H9 (cell line): ENCODE data around the gene AGAP3. TPM values are rescaled to one million over a fixed set of nuclear protein-coding genes. Genes with fewer than 3 reads are reported as not detected.

Experiments
- DNase-seq: peaks from one replicate; pipeline ENCODE4 v3.0.0-alpha.2; 2017
- H2AFZ ChIP-seq: one replicate; pipeline ENCODE4 v1.6.1; 2013; ENCODE audit warnings: mild to moderate bottlenecking, low read length, control low read depth, moderate library complexity
- H2AK5ac ChIP-seq: 2 replicates; pipeline ENCODE4 v1.6.1; 2013; ENCODE audit warnings: low read length, control low read depth, mixed read lengths; ENCODE audit not compliant: insufficient read length
- H2BK120ac ChIP-seq: one replicate; pipeline ENCODE4 v1.6.1; 2013; ENCODE audit warnings: low read depth, mild to moderate bottlenecking, low read length, control low read depth, inconsistent platforms; ENCODE audit not compliant: poor library complexity, severe bottlenecking
- H2BK12ac ChIP-seq: 2 replicates; pipeline ENCODE4 v1.6.1; 2013; ENCODE audit warnings: low read length, control low read depth, mixed read lengths, low read depth; ENCODE audit not compliant: insufficient read length
- H2BK15ac ChIP-seq: 2 replicates; pipeline ENCODE4 v1.6.1; 2013; ENCODE audit warnings: low read depth, low read length, control low read depth
- H2BK20ac ChIP-seq: one replicate; pipeline ENCODE4 v1.6.1; 2013; ENCODE audit warnings: low read depth, mild to moderate bottlenecking, low read length, control low read depth, inconsistent platforms; ENCODE audit not compliant: poor library complexity, severe bottlenecking
- H2BK5ac ChIP-seq: 2 replicates; pipeline ENCODE4 v1.6.1; 2013; ENCODE audit warnings: low read length, control low read depth, mixed read lengths; ENCODE audit not compliant: insufficient read length
- H3K14ac ChIP-seq: 2 replicates; pipeline ENCODE4 v1.6.1; 2013; ENCODE audit warnings: low read length, control low read depth; ENCODE audit not compliant: insufficient read depth
- H3K18ac ChIP-seq: 2 replicates; pipeline ENCODE4 v1.6.1; 2013; ENCODE audit warnings: low read depth, mild to moderate bottlenecking, mixed read lengths, low read length, control low read depth; ENCODE audit not compliant: insufficient read length
- H3K23ac ChIP-seq: 2 replicates; pipeline ENCODE4 v1.6.1; 2013; ENCODE audit warnings: low read length, control low read depth, mixed read lengths, low read depth; ENCODE audit not compliant: insufficient read length
- H3K23me2 ChIP-seq: 2 replicates; pipeline ENCODE4 v1.6.1; 2013; ENCODE audit warnings: low read depth, mild to moderate bottlenecking, mixed read lengths, low read length, control low read depth; ENCODE audit not compliant: insufficient read length, poor library complexity, severe bottlenecking
- H3K27ac ChIP-seq: 2 replicates; pipeline ENCODE4 v1.5.1; 2013; ENCODE audit warnings: low read length, control low read depth, mixed read lengths, low read depth; ENCODE audit not compliant: insufficient read length
- H3K27me3 ChIP-seq: 2 replicates; pipeline ENCODE4 v1.6.1; 2013; ENCODE audit warnings: low read length, control low read depth, inconsistent platforms; ENCODE audit not compliant: insufficient read depth
- H3K4ac ChIP-seq: 2 replicates; pipeline ENCODE4 v1.6.1; 2013; ENCODE audit warnings: low read depth, mild to moderate bottlenecking, control low read depth, inconsistent platforms, low read length, moderate library complexity
- H3K4me1 ChIP-seq: 2 replicates; pipeline ENCODE4 v1.6.1; 2013; ENCODE audit warnings: low read length, control low read depth, inconsistent platforms; ENCODE audit not compliant: insufficient read depth
- H3K4me2 ChIP-seq: 2 replicates; pipeline ENCODE4 v1.6.1; 2013; ENCODE audit warnings: low read length, control low read depth, mixed read lengths; ENCODE audit not compliant: insufficient read length, insufficient read depth
- H3K56ac ChIP-seq: 2 replicates; pipeline ENCODE4 v1.6.1; 2013; ENCODE audit warnings: low read depth, mild to moderate bottlenecking, mixed read lengths, low read length, control low read depth; ENCODE audit not compliant: insufficient read length
- H3K79me1 ChIP-seq: 2 replicates; pipeline ENCODE4 v1.6.1; 2013; ENCODE audit warnings: low read depth, mild to moderate bottlenecking, moderate library complexity, low read length, control low read depth, inconsistent platforms; ENCODE audit not compliant: insufficient read depth, poor library complexity, severe bottlenecking
- H3K79me2 ChIP-seq: 2 replicates; pipeline ENCODE4 v1.6.1; 2013; ENCODE audit warnings: low read length, control low read depth, inconsistent platforms; ENCODE audit not compliant: insufficient read depth
- H3K9ac ChIP-seq: 2 replicates; pipeline ENCODE4 v1.6.1; 2013; ENCODE audit warnings: low read length, control low read depth, mixed read lengths; ENCODE audit not compliant: insufficient read length; ENCODE audit errors: extremely low read depth
- H3K9me3 ChIP-seq: one replicate; pipeline ENCODE4 v1.6.1; 2013; ENCODE audit warnings: low read depth, low read length, inconsistent platforms; ENCODE audit not compliant: control insufficient read depth
- H3T11ph ChIP-seq: one replicate; pipeline ENCODE4 v1.6.1; 2013; ENCODE audit warnings: mild to moderate bottlenecking, low read length, control low read depth, inconsistent platforms
- H4K20me1 ChIP-seq: one replicate; pipeline ENCODE4 v1.6.1; 2013; ENCODE audit not compliant: control insufficient read depth, insufficient read length, insufficient read depth
- H4K5ac ChIP-seq: 2 replicates; pipeline ENCODE4 v1.6.1; 2013; ENCODE audit warnings: low read depth, mild to moderate bottlenecking, mixed read lengths, low read length, control low read depth; ENCODE audit not compliant: insufficient read length
- H4K8ac ChIP-seq: replicated peaks from 2 replicates; pipeline ENCODE4 v1.6.1; 2013; ENCODE audit warnings: low read length, control low read depth, mixed read lengths, low read depth; ENCODE audit not compliant: insufficient read length
- H4K91ac ChIP-seq: 2 replicates; pipeline ENCODE4 v1.6.1; 2013; ENCODE audit warnings: low read depth, mild to moderate bottlenecking, moderate library complexity, mixed read lengths, low read length, control low read depth; ENCODE audit not compliant: insufficient read length
- H3K27ac Mint-ChIP-seq, 3 experiments: 2 replicates in 2 of 3; 3 replicates in 1 of 3; pipeline ENCODE4 v1.8.0; 2020 to 2021; ENCODE audit warnings: mixed read lengths in 3 of 3, mild to moderate bottlenecking in 1 of 3, moderate library complexity in 1 of 3
- H3K27me3 Mint-ChIP-seq: 2 replicates; pipeline ENCODE4 v1.8.0; 2021; ENCODE audit warnings: low read depth, mild to moderate bottlenecking, moderate library complexity, mixed read lengths
- H3K36me3 Mint-ChIP-seq, 3 experiments: 2 replicates in 2 of 3; 3 replicates in 1 of 3; pipeline ENCODE4 v1.8.0; 2020 to 2021; ENCODE audit warnings: low read depth in 3 of 3, mixed read lengths in 3 of 3; ENCODE audit not compliant: insufficient read depth in 1 of 3
- H3K4me1 Mint-ChIP-seq, 2 experiments: 2 replicates each; pipeline ENCODE4 v1.8.0; 2020; ENCODE audit warnings: mixed read lengths in 2 of 2
- H3K4me3 Mint-ChIP-seq, 2 experiments: 2 replicates in 1 of 2; 3 replicates in 1 of 2; pipeline ENCODE4 v1.8.0; 2020 to 2021; ENCODE audit warnings: mild to moderate bottlenecking in 2 of 2, mixed read lengths in 2 of 2, moderate library complexity in 1 of 2
- H3K9me3 Mint-ChIP-seq, 2 experiments: 2 replicates in 1 of 2; 3 replicates in 1 of 2; pipeline ENCODE4 v1.8.0; 2020; ENCODE audit warnings: mild to moderate bottlenecking in 2 of 2, mixed read lengths in 2 of 2, moderate library complexity in 1 of 2
- WGBS: extraction: QIAGEN DNeasy Blood & Tissue Kit; methylation state at CpG from one replicate; pipeline ENCODE4 v1.1.7; 2013; ENCODE audit warnings: missing lambda C conversion rate, low lambda C conversion rate, mixed read lengths; ENCODE audit not compliant: insufficient read length; ENCODE audit errors: extremely low coverage; 5-methylcytosine and 5-hydroxymethylcytosine counted together
- total RNA-seq: library from RNA; stranded (reverse); gene quantifications from 2 replicates; pipeline ENCODE4 v1.2.1, GENCODE V29; 2021
- TF ChIP-seq, protein P1 (sequence below): fragments of 200-600 bp; sonication (generic); conservative IDR thresholded peaks from 3 replicates; pipeline ENCODE4 v1.8.0; 2021; ENCODE audit warnings: antibody characterized with exemption, mild to moderate bottlenecking

The AGAP3 gene
- total RNA-seq, 1 experiment from 2014 or later, result 97.7 TPM

- TF ChIP-seq, protein P1, sequence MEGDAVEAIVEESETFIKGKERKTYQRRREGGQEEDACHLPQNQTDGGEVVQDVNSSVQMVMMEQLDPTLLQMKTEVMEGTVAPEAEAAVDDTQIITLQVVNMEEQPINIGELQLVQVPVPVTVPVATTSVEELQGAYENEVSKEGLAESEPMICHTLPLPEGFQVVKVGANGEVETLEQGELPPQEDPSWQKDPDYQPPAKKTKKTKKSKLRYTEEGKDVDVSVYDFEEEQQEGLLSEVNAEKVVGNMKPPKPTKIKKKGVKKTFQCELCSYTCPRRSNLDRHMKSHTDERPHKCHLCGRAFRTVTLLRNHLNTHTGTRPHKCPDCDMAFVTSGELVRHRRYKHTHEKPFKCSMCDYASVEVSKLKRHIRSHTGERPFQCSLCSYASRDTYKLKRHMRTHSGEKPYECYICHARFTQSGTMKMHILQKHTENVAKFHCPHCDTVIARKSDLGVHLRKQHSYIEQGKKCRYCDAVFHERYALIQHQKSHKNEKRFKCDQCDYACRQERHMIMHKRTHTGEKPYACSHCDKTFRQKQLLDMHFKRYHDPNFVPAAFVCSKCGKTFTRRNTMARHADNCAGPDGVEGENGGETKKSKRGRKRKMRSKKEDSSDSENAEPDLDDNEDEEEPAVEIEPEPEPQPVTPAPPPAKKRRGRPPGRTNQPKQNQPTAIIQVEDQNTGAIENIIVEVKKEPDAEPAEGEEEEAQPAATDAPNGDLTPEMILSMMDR, result no peak
- H3K9ac ChIP-seq, result no peak overlapping the region
- H2AK5ac ChIP-seq, result no peak overlapping the region
- H3K23me2 ChIP-seq, result no peaks in the 10 kb centered on the region
- no peak overlapping the region for H3K18ac ChIP-seq
- no peaks in the 10 kb centered on the region for H3K27me3 ChIP-seq
- no peak overlapping the region for H3K4me2 ChIP-seq
- Mint-ChIP-seq H3K9me3 (no peaks in the 10 kb centered on the region; a peak in 1 of 5 replicates), H3K27ac (0 out of 7 replicates have a peak overlapping the region, but pooled peaks of 1 of the 3 experiments have one; percentile 40), H3K36me3 (peaks cover 8 to 44% (median 22%) of the 10 kb centered on the region in 3 experiments; a peak in 6 of 7 replicates), H3K4me3 (no peak overlapping the region), H3K27me3 (peaks cover 1% of the 10 kb centered on the region; the same call in 1 of the 2 replicates), H3K4me1 (peaks cover 33 to 59% of the 10 kb centered on the region in 2 experiments)
- no peak overlapping the region for H2BK120ac ChIP-seq
- no peak overlapping the region for H4K91ac ChIP-seq
- no peaks in the 10 kb centered on the region for H3K79me2 ChIP-seq
- H2BK5ac ChIP-seq, result no peak overlapping the region
- no peak overlapping the region for H2AFZ ChIP-seq
- H4K5ac ChIP-seq, result no peak overlapping the region
- H3T11ph ChIP-seq, result no peak overlapping the region
- H3K14ac ChIP-seq, result no peak overlapping the region; the same call in 1 of the 2 replicates
- no peak overlapping the region for H4K8ac ChIP-seq
- H3K4ac ChIP-seq, result no peak overlapping the region
- H3K56ac ChIP-seq, result no peak overlapping the region
- no peaks in the 10 kb centered on the region for H3K79me1 ChIP-seq
- no peaks in the 10 kb centered on the region for H4K20me1 ChIP-seq
- H3K9me3 ChIP-seq, result no peaks in the 10 kb centered on the region
- no peak overlapping the region for H2BK15ac ChIP-seq
- WGBS, result no CpG with 5 or more reads among the region's 31 CpGs
- H2BK20ac ChIP-seq, result no peak overlapping the region
- H3K4me1 ChIP-seq, result no peaks in the 10 kb centered on the region; the same call in 1 of the 2 replicates
- no peak overlapping the region for H3K27ac ChIP-seq
- DNase-seq, result peak; percentile 19
- no peak overlapping the region for H2BK12ac ChIP-seq
- H3K23ac ChIP-seq, result no peak overlapping the region
These were observed 55.8 kb downstream of the AGAP3 start for GRCh38 chr7:151141855-151142685.
